ENCODE results near the gene CHP1.
"Not testable (repeated sequence)": the region's sequence is repeated elsewhere in the genome, so short reads cannot be mapped to it uniquely, and the experiment has no call there.

Gene CHP1

GRCh38 chr15:41269887-41270286 is 38.8 kb downstream of the CHP1 start:
- H3K4me1 ChIP-seq = no peaks in the 10 kb centered on the region
- intact Hi-C loops (cut with DNase I; ENCODE audit: low total_unique reads) = no loop called here
- H3K9me3 ChIP-seq = no peaks in the 10 kb centered on the region
- DNase-seq = no peak
- H3K4me3 ChIP-seq = no peak overlapping the region
- H3K27me3 ChIP-seq = no peaks in the 10 kb centered on the region
- TF ChIP-seq, protein P1, sequence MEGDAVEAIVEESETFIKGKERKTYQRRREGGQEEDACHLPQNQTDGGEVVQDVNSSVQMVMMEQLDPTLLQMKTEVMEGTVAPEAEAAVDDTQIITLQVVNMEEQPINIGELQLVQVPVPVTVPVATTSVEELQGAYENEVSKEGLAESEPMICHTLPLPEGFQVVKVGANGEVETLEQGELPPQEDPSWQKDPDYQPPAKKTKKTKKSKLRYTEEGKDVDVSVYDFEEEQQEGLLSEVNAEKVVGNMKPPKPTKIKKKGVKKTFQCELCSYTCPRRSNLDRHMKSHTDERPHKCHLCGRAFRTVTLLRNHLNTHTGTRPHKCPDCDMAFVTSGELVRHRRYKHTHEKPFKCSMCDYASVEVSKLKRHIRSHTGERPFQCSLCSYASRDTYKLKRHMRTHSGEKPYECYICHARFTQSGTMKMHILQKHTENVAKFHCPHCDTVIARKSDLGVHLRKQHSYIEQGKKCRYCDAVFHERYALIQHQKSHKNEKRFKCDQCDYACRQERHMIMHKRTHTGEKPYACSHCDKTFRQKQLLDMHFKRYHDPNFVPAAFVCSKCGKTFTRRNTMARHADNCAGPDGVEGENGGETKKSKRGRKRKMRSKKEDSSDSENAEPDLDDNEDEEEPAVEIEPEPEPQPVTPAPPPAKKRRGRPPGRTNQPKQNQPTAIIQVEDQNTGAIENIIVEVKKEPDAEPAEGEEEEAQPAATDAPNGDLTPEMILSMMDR (IDR thresholded peaks at IDR 0.05) = no peak
- H3K36me3 ChIP-seq = peaks cover 18 to 77% (median 39%) of the 10 kb centered on the region in 3 donors
- no peak overlapping the region for H3K27ac ChIP-seq

DNA sequence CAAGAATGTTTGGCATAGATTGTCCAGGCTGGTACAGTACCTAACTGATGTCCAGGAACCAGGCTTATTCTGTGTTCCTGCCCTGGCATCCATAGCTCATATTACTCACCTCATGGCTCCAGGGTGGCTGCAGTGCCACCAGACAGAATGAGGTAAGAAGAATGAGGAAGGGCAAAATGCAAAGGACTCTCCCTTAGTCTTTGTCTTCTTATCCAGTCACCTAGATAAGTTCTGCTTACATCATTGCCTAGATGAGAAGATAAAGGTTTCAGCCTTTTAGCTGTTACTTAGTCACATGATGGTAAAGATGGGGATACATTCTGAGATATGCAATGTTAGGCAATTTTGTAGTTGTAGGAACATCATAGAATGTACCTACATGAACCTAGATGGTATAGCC is 45.8 kb downstream of the CHP1 start:
- Histone ChIP-seq H3K9me3 (no peaks in the 10 kb centered on the region), H3K27ac (no peak overlapping the region), H3K36me3 (peaks cover 8 to 68% (median 18%) of the 10 kb centered on the region in 3 donors), H3K4me3 (no peak overlapping the region), H3K27me3 (no peaks in the 10 kb centered on the region), H3K4me1 (no peaks in the 10 kb centered on the region)
- intact Hi-C loops (cut with DNase I; ENCODE audit: low total_unique reads) = no loop called here
- DNase-seq = no peak
- TF ChIP-seq, protein P1 (IDR thresholded peaks at IDR 0.05) = no peak

GRCh38 chr15:41278319-41278718 is 47.3 kb downstream of the CHP1 start:
- H3K27ac ChIP-seq = no peak overlapping the region
- intact Hi-C loops (cut with DNase I; ENCODE audit: low total_unique reads) = no loop called here
- peaks cover 8 to 53% (median 10%) of the 10 kb centered on the region in 3 donors for H3K36me3 ChIP-seq
- H3K27me3 ChIP-seq = no peaks in the 10 kb centered on the region
- H3K9me3 ChIP-seq = no peaks in the 10 kb centered on the region
- DNase-seq = no peak
- H3K4me1 ChIP-seq = peaks cover 0 to 4% (median 0%) of the 10 kb centered on the region in 4 donors
- TF ChIP-seq, protein P1 (IDR thresholded peaks at IDR 0.05) = no peak
- H3K4me3 ChIP-seq = no peak overlapping the region

DNA sequence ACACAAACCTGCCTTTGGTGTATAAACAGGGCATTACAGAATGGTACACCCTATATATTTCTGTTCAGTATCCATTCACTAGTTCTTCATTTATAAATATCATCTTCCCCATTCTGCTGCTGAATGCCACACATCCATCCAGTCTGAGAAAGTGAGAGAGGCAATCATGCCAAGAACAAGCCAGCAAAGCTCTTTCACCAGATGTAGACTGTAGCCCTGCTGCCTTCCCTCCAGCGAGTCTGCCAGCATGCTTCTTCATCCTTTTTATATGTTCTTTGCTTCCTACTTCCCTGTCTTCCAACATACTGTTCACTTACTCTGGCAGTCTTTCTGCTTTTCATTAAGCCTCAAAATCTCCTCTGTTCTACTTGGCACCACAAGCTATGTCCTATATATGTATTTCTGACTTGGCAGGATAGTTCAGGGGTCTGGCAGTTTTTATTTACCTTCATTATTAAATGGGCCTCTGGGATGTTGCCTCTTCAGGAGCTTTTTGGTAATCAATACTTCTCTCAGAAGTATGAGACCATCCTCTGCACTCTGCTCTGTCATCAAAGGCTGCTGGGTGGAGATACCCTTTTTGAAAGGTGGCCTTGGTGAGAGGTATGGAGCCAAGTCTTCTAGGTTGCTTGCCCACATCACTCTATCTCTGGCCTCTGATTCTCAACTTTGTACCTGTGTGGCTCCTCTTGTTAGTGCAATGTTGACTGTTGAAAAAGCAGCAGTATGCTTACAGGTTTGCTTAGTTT is 48.6 kb downstream of the CHP1 start:
- H3K9me3 ChIP-seq = no peaks in the 10 kb centered on the region
- H3K27me3 ChIP-seq = no peaks in the 10 kb centered on the region
- peaks cover 0 to 5% (median 2%) of the 10 kb centered on the region in 4 donors for H3K4me1 ChIP-seq
- H3K27ac ChIP-seq = no peak overlapping the region
- H3K36me3 ChIP-seq = peaks cover 0 to 40% (median 8%) of the 10 kb centered on the region in 3 donors
- no peak overlapping the region for H3K4me3 ChIP-seq
- intact Hi-C loops (cut with DNase I; ENCODE audit: low total_unique reads) = no loop called here
- TF ChIP-seq, protein P1 (IDR thresholded peaks at IDR 0.05) = no peak
- no peak for DNase-seq

DNA sequence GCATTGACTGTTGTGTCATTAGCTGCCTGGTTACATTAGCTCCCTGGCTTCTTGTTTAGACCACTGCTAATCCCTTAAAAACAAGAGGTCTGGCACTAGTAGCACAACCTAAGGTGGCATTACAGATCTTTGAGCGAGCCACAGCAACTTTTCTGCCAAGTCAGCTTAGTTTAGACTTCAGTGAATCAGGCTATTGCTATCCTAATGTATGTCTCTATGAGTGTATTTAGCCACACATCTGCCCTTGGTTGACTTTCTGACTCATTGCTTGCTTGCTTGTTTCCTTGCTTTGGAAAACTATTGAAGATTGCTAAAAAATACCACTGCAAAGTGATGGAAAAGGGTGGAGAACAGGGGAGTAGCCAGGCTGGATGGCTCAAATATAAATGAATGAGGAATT is 50.2 kb downstream of the CHP1 start:
- intact Hi-C loops (cut with DNase I; ENCODE audit: low total_unique reads) = no loop called here

GRCh38 chr15:41282436-41282835 is 51.4 kb downstream of the CHP1 start:
- H3K27me3 ChIP-seq; H3K27ac ChIP-seq; intact Hi-C loops (cut with DNase I; ENCODE audit: low total_unique reads); DNase-seq; H3K9me3 ChIP-seq; H3K4me3 ChIP-seq: not testable (repeated sequence)
- H3K36me3 ChIP-seq = peaks cover 22 to 49% (median 25%) of the 10 kb centered on the region in 3 donors
- peaks cover 3 to 25% (median 13%) of the 10 kb centered on the region in 4 donors for H3K4me1 ChIP-seq

More for the DNA sequence above, 50.2 kb downstream of the CHP1 start:
- H3K4me3 ChIP-seq = no peak overlapping the region
- H3K27me3 ChIP-seq = no peaks in the 10 kb centered on the region
- peaks cover 3 to 14% (median 8%) of the 10 kb centered on the region in 4 donors for H3K4me1 ChIP-seq
- TF ChIP-seq, protein P1 (IDR thresholded peaks at IDR 0.05) = no peak
- H3K9me3 ChIP-seq = no peaks in the 10 kb centered on the region
- peaks cover 10 to 41% (median 13%) of the 10 kb centered on the region in 3 donors for H3K36me3 ChIP-seq
- no peak overlapping the region for H3K27ac ChIP-seq
- no peak for DNase-seq

DNA sequence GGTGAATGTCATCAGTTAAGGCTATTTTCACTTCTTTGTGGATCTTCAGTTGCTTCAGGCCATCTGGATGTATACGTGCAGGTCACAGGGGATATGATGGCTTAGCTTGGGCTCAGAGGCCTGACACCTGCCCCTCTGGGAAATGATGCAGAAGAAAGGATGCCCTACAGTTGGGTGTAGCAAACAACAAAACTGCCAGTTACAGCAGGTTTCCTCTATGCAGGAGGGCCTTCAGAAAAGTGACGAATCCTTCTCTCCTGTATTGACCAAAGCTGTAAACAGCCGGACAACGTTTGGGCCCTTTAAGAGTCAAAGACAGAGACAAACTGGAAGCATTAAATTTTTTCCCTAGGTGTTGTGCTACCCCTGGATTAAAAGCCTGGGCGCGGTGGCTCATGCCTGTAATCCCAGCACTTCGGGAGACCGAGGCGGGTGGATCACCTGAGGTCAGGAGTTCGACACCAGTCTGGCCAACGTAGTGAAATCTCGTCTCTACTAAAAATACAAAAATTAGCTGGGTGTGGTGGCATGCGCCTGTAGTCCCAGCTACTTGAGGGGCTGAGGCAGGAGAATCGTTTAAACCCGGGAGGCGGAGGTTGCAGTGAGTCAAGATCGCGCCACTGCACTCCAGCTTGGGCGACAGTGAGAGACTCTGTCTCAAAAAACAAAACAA is 52.0 kb downstream of the CHP1 start:
- Histone ChIP-seq H3K36me3 (peaks cover 29 to 51% (median 31%) of the 10 kb centered on the region in 3 donors), H3K4me3 (peak overlapping the region; percentile 79 to 88), H3K27ac (peak overlapping the region; percentile 82 to 91), H3K4me1 (peaks cover 3 to 25% (median 14%) of the 10 kb centered on the region in 4 donors)
- H3K27me3 ChIP-seq; H3K9me3 ChIP-seq; intact Hi-C loops (cut with DNase I; ENCODE audit: low total_unique reads): not testable (repeated sequence)
- DNase-seq = peak in 1 of 2 donors; percentile 64

All from tibial artery (tissue), 4 donors.